GM12873 (cell line): ENCODE results near the gene PIP4K2C.

Source experiments
- CTCF ChIP-seq: IDR thresholded peaks from 2 replicates; pipeline ENCODE4 v1.5.1; 2012; ENCODE audit warnings: low read depth, mild to moderate bottlenecking, moderate library complexity, low read length, control low read depth; ENCODE audit not compliant: insufficient read depth; ENCODE audit errors: missing control alignments

PIP4K2C gene

GRCh38 chr12:57604992-57605810 is 14.2 kb downstream of the PIP4K2C start:
- no peak for TF ChIP-seq CTCF

GRCh38 chr12:57605811-57606311 is 14.9 kb downstream of the PIP4K2C start:
- TF ChIP-seq CTCF = no peak

DNA sequence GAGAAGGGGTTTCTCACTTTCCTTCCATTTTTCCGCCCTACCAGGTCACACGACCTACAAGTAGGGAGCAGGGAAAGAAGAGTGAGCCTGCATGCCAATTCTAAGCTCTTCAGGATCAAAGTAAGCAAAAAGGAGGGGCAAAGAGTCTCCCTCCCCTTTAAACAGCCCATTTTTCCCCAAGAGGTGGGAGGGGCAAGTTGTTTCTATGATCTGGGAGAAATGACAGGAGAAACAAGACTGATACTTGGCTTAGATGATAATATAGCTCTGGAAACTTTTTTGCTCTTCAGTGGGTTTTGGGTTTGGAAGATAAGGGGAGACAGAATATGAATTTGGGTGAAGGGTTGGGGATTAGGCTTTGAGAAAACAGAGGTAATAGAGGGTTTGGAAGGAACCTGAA is 15.4 kb downstream of the PIP4K2C start:
- no peak for TF ChIP-seq CTCF

GRCh38 chr12:57606821-57607220 is 15.8 kb downstream of the PIP4K2C start:
- TF ChIP-seq CTCF = no peak

DNA sequence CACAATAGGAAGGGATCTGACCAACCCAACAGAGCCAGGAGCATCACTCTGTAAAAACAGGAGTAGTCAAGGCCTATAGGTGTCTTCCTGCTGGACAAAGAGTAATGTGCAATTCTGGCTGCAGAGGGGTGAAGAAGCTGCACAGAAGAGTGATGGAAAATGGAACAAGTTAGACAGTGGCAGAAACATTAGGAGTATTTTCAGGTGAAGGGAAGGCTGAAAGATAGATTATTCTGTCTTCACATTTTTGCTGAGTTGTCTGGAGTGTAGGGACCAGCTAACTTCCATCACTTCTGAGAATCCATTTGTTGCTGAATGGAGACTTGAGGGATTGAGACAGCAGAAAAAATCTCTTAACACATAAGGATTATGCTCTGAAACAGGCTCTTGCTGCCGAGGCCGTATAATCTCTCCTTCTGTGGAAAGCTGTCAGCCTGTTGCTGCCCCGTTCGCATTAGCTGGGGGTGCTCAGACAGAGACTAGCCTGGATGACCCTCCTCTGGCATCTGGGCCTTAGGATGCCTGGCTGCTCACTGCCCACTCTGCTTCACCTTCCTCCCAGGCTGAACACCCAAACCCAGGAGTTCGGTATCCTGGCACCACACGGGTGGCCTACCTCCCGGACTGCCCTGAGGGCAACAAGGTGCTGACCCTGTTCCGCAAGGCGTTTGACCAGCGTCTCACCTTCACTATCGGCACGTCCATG is 17.1 kb downstream of the PIP4K2C start:
- TF ChIP-seq CTCF = no peak

DNA sequence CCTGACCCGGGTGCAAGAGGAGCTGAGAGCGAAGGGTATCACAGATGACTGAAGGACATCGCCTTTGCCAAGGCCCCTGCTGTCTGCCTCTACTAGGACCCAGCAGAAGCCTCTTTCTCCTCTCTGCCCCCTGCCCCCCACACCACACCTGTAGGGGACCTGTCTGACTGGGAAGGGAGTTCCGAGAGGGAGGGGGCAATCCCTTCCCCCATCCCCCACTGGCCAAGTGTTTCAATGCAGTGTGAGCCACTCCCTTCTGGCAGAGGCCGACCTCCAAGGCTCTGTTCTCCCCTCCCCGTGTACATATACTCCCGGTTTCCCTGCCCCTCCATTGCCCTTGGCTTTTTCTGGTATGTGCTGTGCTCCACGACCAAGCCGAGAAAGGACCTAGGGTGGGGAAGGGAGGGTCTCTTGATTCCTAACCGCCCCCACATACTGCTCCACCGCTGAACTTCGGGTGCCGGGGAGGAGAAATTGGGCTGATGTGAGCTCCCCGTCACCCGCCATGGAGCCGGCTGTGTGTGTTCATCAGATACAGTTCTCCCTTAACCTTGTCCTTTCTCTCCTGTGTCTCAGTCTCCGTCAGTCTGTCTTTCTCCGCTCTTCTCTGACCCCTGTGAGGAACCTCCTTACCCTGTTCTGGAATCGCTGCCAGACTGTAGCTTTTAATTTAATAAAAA is 18.2 kb downstream of the PIP4K2C start:
- TF ChIP-seq CTCF = no peak
